HK-2 (cell line): Measurements from ENCODE around the gene ISYNA1.

Experiments
- DNase-seq: peaks from one replicate; pipeline ENCODE4 v3.0.0-alpha.2; 2018; ENCODE audit not compliant: unreplicated experiment

Gene ISYNA1

DNA sequence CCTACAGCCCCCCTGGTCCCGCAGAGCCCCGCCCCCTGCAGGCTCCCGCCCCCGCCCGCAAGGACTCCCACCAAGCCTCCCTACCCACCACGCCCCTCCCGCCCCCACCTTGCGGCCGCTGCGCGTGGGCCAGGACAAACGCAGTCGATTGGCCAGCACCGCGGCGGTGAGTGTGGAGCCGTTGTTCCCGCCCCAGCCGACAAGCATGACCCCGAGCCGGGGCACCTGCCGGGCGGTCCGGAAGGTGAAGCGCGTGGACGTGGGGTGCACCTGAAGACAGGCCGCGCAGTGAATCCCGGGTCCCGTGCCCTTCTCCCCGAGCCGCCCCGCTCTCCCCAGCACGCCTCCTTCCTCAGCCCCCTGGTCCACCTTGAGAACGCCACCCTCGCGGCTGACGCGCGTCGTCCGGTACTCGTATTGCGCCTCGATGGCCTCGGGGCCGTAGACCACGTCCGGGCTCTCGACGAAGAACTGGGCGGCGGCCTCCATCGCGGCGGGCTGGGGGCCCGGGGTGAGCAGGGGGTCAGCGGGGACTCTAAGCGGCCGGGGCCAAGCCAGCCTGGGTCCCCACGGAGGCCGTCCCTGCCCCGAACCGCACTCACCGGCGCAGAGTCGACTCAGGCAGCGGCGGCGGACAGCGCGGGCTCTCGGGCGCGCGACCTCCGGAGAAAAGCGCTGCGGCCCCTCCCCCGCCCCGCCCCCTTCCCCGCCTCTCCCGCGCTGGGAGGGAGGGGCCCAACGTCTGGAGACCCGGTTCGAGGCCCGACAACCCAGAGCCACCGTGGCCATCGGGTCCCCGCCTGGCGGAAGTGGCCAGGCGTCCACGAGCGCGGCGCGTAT, at the start of gene ISYNA1:
ISYNA1 (minus strand) TSS at position 643 of the 840 bp plus-strand sequence; CDS start at position 489, 154 bp downstream.
- DNase-seq: peak; percentile 78

DNA sequence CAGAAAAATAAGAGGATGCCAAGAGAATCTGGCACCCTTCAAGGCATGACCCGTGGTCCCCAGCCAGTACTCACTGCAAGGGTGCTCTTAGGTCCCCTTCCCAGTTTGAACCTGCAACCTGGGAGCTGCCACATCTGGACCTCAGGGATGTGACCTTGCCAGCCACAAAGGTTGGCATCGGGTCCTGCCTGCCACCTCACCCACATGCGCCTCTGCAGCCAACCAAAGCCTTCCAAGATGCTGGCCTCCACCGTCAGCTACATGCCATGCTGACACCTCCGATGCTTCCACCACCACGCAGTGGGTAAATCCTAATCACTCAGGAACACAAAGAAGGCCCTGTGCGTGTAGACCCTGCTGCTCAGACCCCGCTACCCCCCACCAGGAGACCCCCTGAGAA, 48.8 kb upstream of the ISYNA1 start:
- DNase-seq: no peak

GRCh38 chr19:18484992-18485391, 47.1 kb upstream of the ISYNA1 start:
- DNase-seq: no peak

GRCh38 chr19:18483119-18483890, 45.4 kb upstream of the ISYNA1 start:
- DNase-seq: no peak

DNA sequence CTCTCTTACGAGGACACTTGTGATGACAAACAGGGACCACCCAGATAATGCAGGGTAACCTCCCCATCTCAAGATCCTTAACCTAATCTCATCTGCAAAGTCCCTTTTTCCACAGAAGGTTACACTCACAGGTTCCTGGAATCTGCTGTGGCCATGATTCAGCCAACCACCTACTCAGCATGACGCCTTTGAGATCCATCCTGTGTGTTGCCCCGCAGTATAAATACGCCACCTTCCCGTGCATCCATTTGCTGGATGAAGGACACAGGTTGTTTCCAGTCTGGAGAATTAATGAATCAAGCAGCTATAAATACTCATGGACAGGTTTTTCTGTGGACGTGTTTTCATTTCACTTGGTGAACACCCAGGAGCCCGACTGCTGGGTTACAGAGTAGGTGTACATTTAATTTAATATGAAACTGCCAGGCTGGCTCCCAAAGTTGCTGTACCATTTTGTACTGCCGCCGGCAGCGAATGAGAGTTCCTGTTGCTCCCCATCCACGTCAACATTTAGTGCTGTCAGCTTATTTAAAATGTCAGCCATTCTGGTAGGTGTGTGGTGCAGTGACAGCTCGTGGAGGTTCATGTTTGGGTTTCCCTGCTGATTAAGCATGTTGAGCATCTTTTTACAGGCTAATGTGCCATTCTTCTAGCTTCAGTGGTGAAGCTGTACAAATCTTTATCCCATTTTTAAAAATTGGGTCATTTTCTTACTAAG, 43.7 kb upstream of the ISYNA1 start:
- no peak for DNase-seq

GRCh38 chr19:18480006-18480691, 42.2 kb upstream of the ISYNA1 start:
- no peak for DNase-seq

DNA sequence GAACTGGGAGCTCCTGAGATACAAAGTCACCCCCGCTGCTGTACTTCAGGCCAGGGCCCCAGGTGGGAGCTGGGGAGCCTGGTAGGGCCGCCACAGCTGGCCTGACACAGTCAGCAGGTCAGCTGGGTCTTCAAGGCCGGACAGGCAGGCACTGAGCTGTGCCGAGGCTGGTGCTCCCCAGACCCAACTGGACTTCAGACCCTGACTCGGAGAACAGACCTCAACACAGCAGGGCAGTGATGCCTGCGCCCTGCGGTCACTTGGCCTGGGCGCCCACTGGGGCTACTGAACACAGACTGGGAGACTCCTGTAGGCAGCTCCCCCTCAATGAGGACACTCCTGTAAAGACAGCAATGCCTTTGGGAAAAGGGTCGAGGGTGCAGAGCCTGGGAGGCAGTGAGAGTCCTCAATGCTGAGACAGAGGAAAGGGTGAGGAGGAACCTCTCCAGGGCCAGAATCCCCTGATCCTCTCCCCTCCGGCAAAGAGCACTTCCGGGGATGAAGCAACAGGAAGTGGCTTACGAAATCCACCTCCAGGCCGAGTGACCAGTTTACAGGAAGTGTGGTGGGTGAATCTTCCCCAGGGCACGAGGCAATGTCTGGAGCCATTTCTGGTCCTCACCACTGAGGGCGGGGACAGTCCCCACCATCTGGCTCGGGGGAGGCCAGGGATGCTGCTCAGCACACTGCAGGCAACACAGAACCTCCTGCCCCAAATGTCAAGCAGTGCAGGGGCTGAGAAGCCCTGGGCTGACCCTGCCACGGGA, 40.8 kb upstream of the ISYNA1 start:
- peak; percentile 81 for DNase-seq

DNA sequence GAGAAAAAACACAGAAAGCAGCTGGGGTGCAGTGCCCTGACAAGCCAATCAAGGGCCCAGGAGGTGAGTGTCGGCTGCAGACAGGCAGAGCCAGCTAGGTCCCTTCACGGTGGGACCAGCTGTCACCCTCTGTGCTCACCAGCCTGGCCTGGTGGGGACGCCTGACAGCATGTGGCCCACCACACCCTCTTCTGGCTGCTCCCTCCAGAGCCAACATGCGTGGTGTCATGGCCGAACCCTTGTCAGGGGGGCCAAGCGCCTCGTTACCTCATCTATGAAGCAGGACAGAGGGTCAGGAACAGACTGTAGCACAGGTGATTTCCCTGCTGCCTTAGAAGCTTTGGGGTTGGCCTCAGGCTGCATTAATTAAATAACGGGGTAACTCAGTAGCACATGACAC, 40.0 kb upstream of the ISYNA1 start:
- no peak for DNase-seq

DNA sequence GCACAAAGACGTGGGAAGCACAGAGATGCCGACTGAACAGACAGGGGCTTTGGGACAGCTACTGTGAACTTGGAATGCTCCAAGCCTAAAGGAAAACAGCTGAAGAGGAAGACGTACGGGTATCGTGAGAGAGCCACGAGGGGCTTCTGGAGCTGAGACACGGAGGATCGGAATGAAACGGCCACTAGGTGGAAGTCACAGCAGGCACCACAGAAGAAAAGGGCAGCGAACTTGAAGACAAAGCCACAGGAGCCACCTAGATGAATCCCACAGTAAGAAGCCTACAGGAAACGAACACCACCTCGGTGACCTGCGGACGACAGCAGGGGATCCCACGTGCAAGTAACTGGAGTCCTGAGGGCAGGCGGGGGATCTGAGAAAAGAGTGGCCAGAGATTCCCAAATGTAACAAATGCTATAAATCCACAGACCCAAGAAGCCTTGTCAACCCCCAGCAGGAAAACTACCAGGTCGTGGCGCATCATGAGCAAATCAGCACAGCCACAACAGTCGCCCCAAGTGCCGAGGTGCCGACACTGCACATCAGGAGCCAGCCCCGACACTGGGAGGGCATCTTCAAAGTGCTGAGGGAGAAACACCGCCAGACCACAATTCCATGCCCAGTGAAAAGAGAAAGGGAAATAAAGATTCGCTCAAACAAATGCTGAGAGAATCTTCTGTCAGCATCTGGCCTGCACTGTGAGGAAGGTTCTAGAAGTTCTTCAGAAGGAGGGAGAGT, 39.3 kb upstream of the ISYNA1 start:
- no peak for DNase-seq

DNA sequence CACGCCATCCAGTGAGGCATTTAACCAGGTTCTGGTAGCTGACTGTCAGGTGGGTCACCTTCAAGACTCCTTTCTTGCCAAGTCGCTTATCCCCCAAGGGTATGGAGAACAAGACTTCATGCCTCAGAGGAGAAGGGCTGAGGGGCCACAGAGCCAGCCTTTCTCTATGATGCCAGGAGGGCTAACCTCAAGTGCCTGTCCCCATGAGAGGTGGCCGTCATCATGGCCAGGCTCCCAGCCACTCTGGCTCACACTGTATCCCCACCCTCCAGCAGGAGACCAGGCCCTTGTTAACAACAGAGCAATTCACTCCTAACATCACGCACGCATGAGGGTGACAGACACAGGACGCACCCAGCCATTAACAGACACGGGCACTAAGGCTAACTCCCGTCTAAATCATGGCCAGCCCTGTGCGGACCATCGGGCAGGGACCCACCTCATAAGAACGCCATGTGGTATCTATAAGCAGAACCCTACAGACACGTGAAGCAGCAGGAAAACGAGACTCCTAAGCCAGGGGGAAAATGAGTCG, 38.6 kb upstream of the ISYNA1 start:
- DNase-seq: no peak

- DNase-seq: no peak
Observed at GRCh38 chr19:18475762-18476331, 37.9 kb upstream of the ISYNA1 start.

DNA sequence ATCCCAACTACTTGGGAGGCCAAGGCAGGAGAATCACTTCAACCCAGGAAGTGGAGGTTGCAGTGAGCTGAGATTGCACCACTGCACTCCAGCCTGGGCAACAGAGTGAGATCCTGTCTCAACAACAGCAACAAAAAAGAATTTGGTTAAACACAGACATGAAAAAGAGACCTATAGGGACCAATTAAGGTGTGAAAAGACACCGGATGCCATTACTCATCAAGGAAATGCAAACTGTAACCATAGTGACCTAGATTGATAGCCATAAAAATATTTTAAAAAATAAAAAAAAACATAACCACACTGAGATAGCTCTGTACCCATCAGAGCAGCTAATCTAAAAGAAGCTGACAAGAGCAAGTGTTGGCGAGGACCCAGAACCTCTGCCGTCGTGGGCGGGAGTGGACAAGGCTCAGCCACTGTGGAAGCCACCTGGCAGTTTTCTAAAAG, 37.1 kb upstream of the ISYNA1 start:
- DNase-seq: no peak

DNA sequence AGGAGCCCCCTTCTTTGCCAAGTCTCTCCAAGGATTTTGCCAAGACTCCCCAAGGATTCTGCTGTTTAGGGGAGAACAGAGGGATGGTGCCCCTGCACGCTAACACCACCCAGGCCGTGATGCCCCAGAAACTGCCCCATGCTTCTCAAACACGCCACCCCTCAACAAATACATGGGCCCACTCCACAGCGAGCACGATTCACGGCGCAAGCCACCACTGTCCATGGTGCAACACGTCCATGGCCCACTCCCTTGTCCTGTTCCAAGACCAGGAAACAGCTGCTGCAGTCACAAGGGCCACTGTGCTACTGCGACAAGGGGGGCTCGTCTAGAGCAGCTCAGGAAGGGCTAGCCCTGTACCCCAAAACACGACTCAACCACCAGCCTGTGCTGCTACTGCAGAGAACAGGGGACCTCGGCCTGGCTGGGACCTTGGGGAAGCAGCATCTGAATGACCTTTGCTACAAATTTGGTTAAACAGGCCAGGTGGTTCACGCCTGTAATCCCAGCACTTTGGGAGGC, 36.5 kb upstream of the ISYNA1 start:
- DNase-seq: no peak

- no peak for DNase-seq
Observed at GRCh38 chr19:18473706-18474087, 35.8 kb upstream of the ISYNA1 start.

GRCh38 chr19:18473003-18473705, 35.2 kb upstream of the ISYNA1 start:
- DNase-seq: no peak

DNA sequence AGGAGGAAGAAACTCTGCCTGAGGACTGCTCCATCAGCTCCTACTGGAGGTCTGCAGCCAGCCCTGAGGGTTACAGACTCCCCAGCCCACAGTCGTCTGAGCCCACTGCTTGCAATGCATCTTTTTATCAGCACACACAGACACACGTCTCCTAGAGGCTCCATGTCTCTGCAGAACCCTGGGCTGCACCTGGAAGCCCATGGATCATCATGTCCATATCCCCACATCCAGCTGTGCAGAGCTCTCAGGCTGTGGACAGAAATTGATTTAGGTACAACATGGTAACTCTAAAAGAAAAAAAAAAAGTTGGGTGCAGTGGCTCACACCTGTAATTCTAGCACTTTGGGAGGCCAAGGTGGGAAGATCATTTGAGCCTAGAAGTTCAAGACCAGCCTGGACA, 32.9 kb upstream of the ISYNA1 start:
- DNase-seq: no peak

DNA sequence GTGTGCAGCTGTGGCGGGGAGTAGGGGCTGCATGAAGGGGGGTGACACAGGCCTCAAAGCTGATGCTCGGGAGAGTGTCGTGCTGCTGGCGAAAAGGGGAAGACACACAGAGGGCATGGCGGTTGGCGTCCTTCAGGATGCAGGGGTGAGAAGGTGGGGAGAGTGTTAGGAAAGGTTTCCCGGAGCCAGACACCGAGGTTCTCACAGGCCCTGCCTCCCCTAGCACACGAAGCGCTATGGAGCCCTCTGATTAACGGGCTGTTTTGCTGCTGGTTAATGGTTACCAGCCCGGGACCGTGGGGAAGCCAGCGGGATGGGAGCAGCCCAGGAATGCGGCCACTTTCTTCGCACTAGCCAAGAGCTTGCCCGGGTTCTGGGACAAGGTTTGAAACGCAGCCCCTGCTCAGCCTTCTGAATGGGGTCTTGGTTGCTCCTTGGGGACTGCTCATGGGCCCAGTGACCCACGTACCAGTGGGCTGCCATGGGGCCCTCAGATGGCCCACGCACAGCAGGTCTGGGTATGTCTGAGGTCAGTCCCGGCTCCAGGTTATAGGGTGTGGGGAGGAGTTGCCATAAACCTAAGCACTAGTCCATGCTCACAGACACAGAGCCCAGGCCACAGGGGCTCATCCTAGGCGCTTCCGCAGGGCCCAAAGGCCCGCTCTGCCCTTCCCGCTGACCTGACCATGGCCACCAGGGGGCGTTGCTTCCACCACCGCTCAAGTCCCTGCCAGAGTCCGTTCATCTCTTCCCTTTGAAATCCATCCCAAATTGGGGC, 31.3 kb upstream of the ISYNA1 start:
- peak; percentile 83 for DNase-seq

DNA sequence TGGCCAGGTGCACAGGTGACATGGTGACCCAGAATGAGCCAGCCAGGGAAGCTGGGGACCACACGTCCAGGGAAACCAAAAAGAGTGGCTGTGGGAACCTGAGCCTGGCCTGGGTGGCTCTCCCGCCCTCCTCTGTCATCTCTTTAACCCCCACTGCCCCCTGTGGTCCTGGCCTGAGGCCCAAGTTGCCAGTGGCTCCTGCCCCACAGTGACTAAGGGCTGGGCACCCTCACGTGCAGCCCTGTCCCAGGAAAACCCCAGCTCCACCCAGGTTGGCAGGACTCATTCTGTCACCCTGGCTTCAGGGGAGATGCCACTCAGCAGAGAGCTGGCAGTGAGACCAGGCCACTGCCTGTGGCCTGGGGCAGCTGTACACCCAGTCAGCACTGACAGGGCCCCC, 30.6 kb upstream of the ISYNA1 start:
- DNase-seq: peak; percentile 48
